Ovary (tissue), 3 donors: ENCODE results near the gene ZNF587.

Source experiments
- EP300 ChIP-seq: sonication (generic); formaldehyde crosslinking; IDR thresholded peaks from one replicate; pipeline ENCODE4 v1.6.1; 2017; ENCODE audit warnings: antibody characterized with exemption
- POLR2A ChIP-seq: fragments of 450-650 bp; IDR thresholded peaks from one replicate; pipeline ENCODE4 v1.6.1; 2017; ENCODE audit warnings: antibody characterized with exemption, mild to moderate bottlenecking, moderate library complexity
- TF ChIP-seq, protein P1 (sequence below), 3 donors: fragments of 450-650 bp in 2 of 3; fragments of 200-600 bp in 1 of 3; IDR thresholded peaks; one replicate each; pipeline versions ENCODE4 v1.5.1 to v1.8.0; 2016 to 2022; ENCODE audit warnings: antibody characterized with exemption in 3 of 3, mild to moderate bottlenecking in 1 of 3
- donor health status: DM: no; HTN: no; CAD: no.

DNA sequence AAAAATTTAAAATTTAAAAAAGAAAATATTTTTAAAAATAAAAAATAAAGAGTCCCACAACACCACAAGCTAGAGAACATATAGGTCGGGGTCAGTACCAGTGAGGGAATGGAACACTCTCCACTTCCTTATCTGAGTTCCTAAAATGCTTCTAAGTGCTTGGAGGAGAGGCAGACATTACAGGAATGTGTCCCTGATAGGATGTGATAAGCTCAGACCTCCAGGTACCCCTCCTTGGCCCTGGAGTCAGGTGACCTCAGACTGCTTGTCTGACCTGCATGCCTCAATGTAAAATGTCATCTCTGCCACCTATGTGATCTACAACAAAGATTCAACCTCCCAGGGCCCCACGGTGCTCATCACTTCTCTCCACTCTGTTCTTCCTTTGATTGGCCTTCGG, 36.4 kb downstream of the ZNF587 start:
- TF ChIP-seq POLR2A = no peak
- TF ChIP-seq, protein P1, sequence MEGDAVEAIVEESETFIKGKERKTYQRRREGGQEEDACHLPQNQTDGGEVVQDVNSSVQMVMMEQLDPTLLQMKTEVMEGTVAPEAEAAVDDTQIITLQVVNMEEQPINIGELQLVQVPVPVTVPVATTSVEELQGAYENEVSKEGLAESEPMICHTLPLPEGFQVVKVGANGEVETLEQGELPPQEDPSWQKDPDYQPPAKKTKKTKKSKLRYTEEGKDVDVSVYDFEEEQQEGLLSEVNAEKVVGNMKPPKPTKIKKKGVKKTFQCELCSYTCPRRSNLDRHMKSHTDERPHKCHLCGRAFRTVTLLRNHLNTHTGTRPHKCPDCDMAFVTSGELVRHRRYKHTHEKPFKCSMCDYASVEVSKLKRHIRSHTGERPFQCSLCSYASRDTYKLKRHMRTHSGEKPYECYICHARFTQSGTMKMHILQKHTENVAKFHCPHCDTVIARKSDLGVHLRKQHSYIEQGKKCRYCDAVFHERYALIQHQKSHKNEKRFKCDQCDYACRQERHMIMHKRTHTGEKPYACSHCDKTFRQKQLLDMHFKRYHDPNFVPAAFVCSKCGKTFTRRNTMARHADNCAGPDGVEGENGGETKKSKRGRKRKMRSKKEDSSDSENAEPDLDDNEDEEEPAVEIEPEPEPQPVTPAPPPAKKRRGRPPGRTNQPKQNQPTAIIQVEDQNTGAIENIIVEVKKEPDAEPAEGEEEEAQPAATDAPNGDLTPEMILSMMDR (IDR thresholded peaks at IDR 0.05) = no peak
- TF ChIP-seq EP300 = no peak
